NCI-H1417 treated with DMSO at 0.1 percent for 48 hours (cell line): Measurements from ENCODE around the gene RETSAT.

Experiments used
- DNase-seq: peaks from one replicate; lab custom pipeline; 2025; lab: John Stamatoyannopoulos, UW

Gene RETSAT

GRCh38 chr2:85307527-85307897 lies 46.8 kb downstream of the RETSAT start:
- no peak for DNase-seq

- no peak for DNase-seq
Measured at GRCh38 chr2:85303780-85304531, 50.4 kb downstream of the RETSAT start.

GRCh38 chr2:85302121-85302520 lies 52.2 kb downstream of the RETSAT start:
- DNase-seq, result no peak
